Right renal pelvis (tissue), 4 donors: ENCODE data around the gene MYMX. TPM values are rescaled to one million over a fixed set of nuclear protein-coding genes. Genes with fewer than 3 reads are reported as not detected.

Source experiments
- DNase-seq, 4 donors: peaks; one replicate each; pipeline ENCODE4 v3.0.0-alpha.2; 2013; ENCODE audit warnings: low read depth in 4 of 4, low spot score in 3 of 4, missing footprints in 1 of 4
- polyA plus RNA-seq, 4 donors: library from polyadenylated mRNA; unstranded; fragments of 120-200 nt; gene quantifications; one replicate each; pipeline ENCODE4 v1.2.1, GENCODE V29; 2013; ENCODE audit not compliant: insufficient read length in 4 of 4

Gene MYMX
- polyA plus RNA-seq, 4 donors: 0.60 to 0.78 (median 0.77) TPM

- no peak for DNase-seq
Measured at GRCh38 chr6:44249082-44249748, 32.5 kb downstream of the MYMX start.

GRCh38 chr6:44250067-44250717 lies 33.5 kb downstream of the MYMX start:
- DNase-seq: no peak

GRCh38 chr6:44250718-44251123 lies 34.0 kb downstream of the MYMX start:
- no peak for DNase-seq

- DNase-seq: no peak
Measured at GRCh38 chr6:44251576-44252524, 35.1 kb downstream of the MYMX start.

- no peak for DNase-seq
Measured at GRCh38 chr6:44253307-44254101, 36.8 kb downstream of the MYMX start.

GRCh38 chr6:44254191-44255104 lies 37.7 kb downstream of the MYMX start:
- no peak for DNase-seq

- DNase-seq: no peak
Measured at GRCh38 chr6:44255105-44255808, 38.5 kb downstream of the MYMX start.

- no peak for DNase-seq
Measured at GRCh38 chr6:44255871-44256774, 39.4 kb downstream of the MYMX start.

- no peak for DNase-seq
Measured at GRCh38 chr6:44256775-44257024, 40.0 kb downstream of the MYMX start.

GRCh38 chr6:44257025-44257752 lies 40.5 kb downstream of the MYMX start, which contains the start of gene SLC35B2:
TSS of gene SLC35B2 (minus strand) at chr6:44257528. CDS start at chr6:44257410, 118 bp downstream.
- DNase-seq: no peak

GRCh38 chr6:44257753-44258324 lies 41.1 kb downstream of the MYMX start:
- no peak for DNase-seq

GRCh38 chr6:44258325-44258863 lies 41.7 kb downstream of the MYMX start:
- no peak for DNase-seq

- DNase-seq: no peak
Measured at GRCh38 chr6:44258921-44259320, 42.2 kb downstream of the MYMX start.

- DNase-seq: no peak
Measured at GRCh38 chr6:44260011-44260410, 43.3 kb downstream of the MYMX start.

- DNase-seq: no peak
Measured at GRCh38 chr6:44260451-44261297, 43.9 kb downstream of the MYMX start.

GRCh38 chr6:44261581-44261980 lies 44.9 kb downstream of the MYMX start:
- DNase-seq: no peak
